GM04504 (cell line): ENCODE data around the gene FERMT1.
"Not testable (repeated sequence)": the region's sequence is repeated elsewhere in the genome, so short reads cannot be mapped to it uniquely, and the experiment has no call there.

Experiments used
- DNase-seq: peaks from one replicate; pipeline ENCODE4 v3.0.0-alpha.2; 2012; ENCODE audit warnings: low read depth

FERMT1 gene

GRCh38 chr20:6039766-6040165, 83.1 kb downstream of the FERMT1 start:
- DNase-seq = no peak

- no peak for DNase-seq
These were observed 84.6 kb downstream of the FERMT1 start for GRCh38 chr20:6038256-6038655.

GRCh38 chr20:6037082-6037481, 85.7 kb downstream of the FERMT1 start:
- DNase-seq = no peak

- no peak for DNase-seq
These were observed 86.6 kb downstream of the FERMT1 start for GRCh38 chr20:6036213-6036612.

GRCh38 chr20:6034134-6034969, 88.5 kb downstream of the FERMT1 start:
- no peak for DNase-seq

- DNase-seq = not testable (repeated sequence)
These were observed 89.9 kb downstream of the FERMT1 start for GRCh38 chr20:6032907-6033306.

GRCh38 chr20:6030453-6031080, 92.3 kb downstream of the FERMT1 start:
- DNase-seq = no peak

GRCh38 chr20:6029538-6029937, 93.3 kb downstream of the FERMT1 start:
- no peak for DNase-seq

GRCh38 chr20:6028818-6029217, 94.0 kb downstream of the FERMT1 start:
- DNase-seq = no peak

- DNase-seq = no peak
These were observed 96.8 kb downstream of the FERMT1 start for GRCh38 chr20:6026051-6026450.
